Esophagus squamous epithelium (tissue), 4 donors: Measurements from ENCODE around the gene ATP10B.

ENCODE experiments used
- CTCF ChIP-seq, 6 experiments: fragments of 450-650 bp in 4 of 6; fragments of 200-600 bp in 2 of 6; sonication (generic) in 2 of 6; IDR thresholded peaks; one replicate each; pipeline ENCODE4 v1.5.1; 2016 to 2019; ENCODE audit warnings: antibody characterized with exemption in 6 of 6, mild to moderate bottlenecking in 4 of 6, moderate library complexity in 4 of 6
- POLR2A ChIP-seq, 4 donors: fragments of 450-650 bp; IDR thresholded peaks; one replicate each; pipeline ENCODE4 v1.6.1; 2017; ENCODE audit warnings: antibody characterized with exemption in 4 of 4, mild to moderate bottlenecking in 4 of 4, moderate library complexity in 3 of 4

GRCh38 chr5:160524827-160525226, 327.2 kb downstream of the ATP10B start:
- TF ChIP-seq POLR2A (IDR thresholded peaks at IDR 0.05) (no peak), CTCF (IDR thresholded peaks at IDR 0.05) (no peak)
